Panc1 (cell line): Measurements from ENCODE around the gene ZNF521. TPM values are rescaled to one million over a fixed set of nuclear protein-coding genes. Genes with fewer than 3 reads are reported as not detected.

Experiments
- ATAC-seq: fragments of 200-7000 bp; cut with Tn5 transposase; 2 replicates; pipeline ENCODE4 v1.9.1; 2020; ENCODE audit warnings: mild to moderate bottlenecking, moderate library complexity
- BruUV-seq: library from RNA; stranded (reverse); fragments of 400-500 nt; replicated peaks from 2 replicates; lab custom pipeline; 2021; lab: Mats Ljungman, UMichigan
- CTCF ChIA-PET: fragments of 300-600 bp; sonication (Branson Sonifier 250); formaldehyde crosslinking; loops from one replicate; lab custom pipeline; 2022; ENCODE audit warnings: antibody characterized with exemption; lab: Charles Lee
- POLR2A ChIA-PET: fragments of 300-600 bp; sonication (Branson Sonifier 250); formaldehyde crosslinking; loops from one replicate; lab custom pipeline; 2022; ENCODE audit warnings: antibody characterized with exemption; lab: Charles Lee
- DNase-seq: peaks from one replicate; pipeline ENCODE4 v3.0.0-alpha.2; 2010; ENCODE audit warnings: low read depth, low spot score
- H3K27ac ChIP-seq: 2 replicates; pipeline ENCODE4 v1.5.1; 2011; ENCODE audit warnings: mild to moderate bottlenecking, low read length, inconsistent platforms
- H3K27me3 ChIP-seq: fragments of 200-500 bp; sonication (Bioruptor generic); 2 replicates; pipeline ENCODE4 v1.6.0; 2014; ENCODE audit warnings: low read length, inconsistent platforms; ENCODE audit not compliant: control insufficient read depth, insufficient read depth
- H3K36me3 ChIP-seq: fragments of 200-500 bp; sonication (Bioruptor generic); 2 replicates; pipeline ENCODE4 v1.5.1; 2014; ENCODE audit warnings: inconsistent platforms, mild to moderate bottlenecking, low read length, moderate library complexity; ENCODE audit not compliant: control insufficient read depth, insufficient read depth
- H3K4me1 ChIP-seq: 2 replicates; pipeline ENCODE4 v1.5.1; 2011; ENCODE audit warnings: inconsistent platforms, mild to moderate bottlenecking, low read length, moderate library complexity; ENCODE audit not compliant: control insufficient read depth, insufficient read depth
- H3K4me3 ChIP-seq, 2 experiments: 2 replicates each; pipeline ENCODE4 v1.5.1; 2011 to 2012; ENCODE audit warnings: low read depth in 2 of 2, low read length in 2 of 2, mild to moderate bottlenecking in 2 of 2, inconsistent platforms in 1 of 2, moderate library complexity in 1 of 2
- H3K9me3 ChIP-seq: fragments of 200-500 bp; sonication (Bioruptor generic); 2 replicates; pipeline ENCODE4 v1.5.1; 2014; ENCODE audit warnings: low read depth, mild to moderate bottlenecking, inconsistent platforms, low read length, moderate library complexity; ENCODE audit not compliant: control insufficient read depth, insufficient read depth
- CTCF ChIP-seq: fragments of 450-650 bp; IDR thresholded peaks from 2 replicates; pipeline ENCODE4 v1.5.1; 2017; ENCODE audit warnings: mild to moderate bottlenecking
- POLR2AphosphoS5 ChIP-seq: IDR thresholded peaks from 2 replicates; pipeline ENCODE4 v1.6.1; 2012; ENCODE audit warnings: mild to moderate bottlenecking, low read depth, low read length, moderate library complexity
- REST ChIP-seq, 2 experiments: IDR thresholded peaks; 2 replicates each; pipeline ENCODE4 v1.6.1; 2011 to 2012; ENCODE audit warnings: low read depth in 2 of 2, control low read depth in 1 of 2, low read length in 1 of 2, mild to moderate bottlenecking in 1 of 2, moderate library complexity in 1 of 2; ENCODE audit not compliant: insufficient read depth in 1 of 2
- SIN3A ChIP-seq: IDR thresholded peaks from 2 replicates; pipeline ENCODE4 v1.6.1; 2012; ENCODE audit warnings: low read depth, mild to moderate bottlenecking, low read length, moderate library complexity, borderline replicate concordance; ENCODE audit not compliant: insufficient read depth
- TCF7L2 ChIP-seq: IDR thresholded peaks from 2 replicates; pipeline ENCODE4 v1.6.1; 2011; ENCODE audit warnings: mild to moderate bottlenecking, low read depth, low read length, inconsistent platforms
- in situ Hi-C: cut with HindIII; loops from 2 replicates; pipeline ENCODE4 v1.10.0; 2016; ENCODE audit warnings: low sequenced_read_pairs, low pct_unique_long_range_greater_than_20kb
- intact Hi-C: fragments of 100-400 bp; cut with micrococcal nuclease; formaldehyde crosslinking; loops from one replicate; pipeline ENCODE4 v1.10.0; 2022; ENCODE audit not compliant: unreplicated experiment
- total RNA-seq: library from RNA; stranded (reverse); gene quantifications from one replicate; pipeline ENCODE4 v1.2.1, GENCODE V29; 2021; ENCODE audit not compliant: unreplicated experiment

ZNF521 gene
- total RNA-seq, 1 experiment from 2014 or later: 0.15 TPM

- in situ Hi-C loops (no loop called here), intact Hi-C loops (no loop called here)
- Histone ChIP-seq H3K27me3 (no peaks in the 10 kb centered on the region), H3K27ac (no peak overlapping the region), H3K4me3 (no peak overlapping the region), H3K9me3 (no peaks in the 10 kb centered on the region), H3K36me3 (no peaks in the 10 kb centered on the region), H3K4me1 (no peaks in the 10 kb centered on the region)
- POLR2A ChIA-PET: no interaction called here
- BruUV-seq: no TSS peak
- ATAC-seq (no peak), DNase-seq (no peak)
- CTCF ChIA-PET: no interaction called here
- TF ChIP-seq SIN3A: no peak
- TF ChIP-seq CTCF: no peak
- no peak for TF ChIP-seq POLR2AphosphoS5
- TF ChIP-seq TCF7L2: no peak
- no peak for TF ChIP-seq REST (IDR thresholded peaks at IDR 0.05; ENCODE audit: insufficient read depth in 1 of 2, low read depth in 2 of 2, low read length in 1 of 2)
Measured at GRCh38 chr18:25253779-25254178, 98.2 kb downstream of the ZNF521 start.

GRCh38 chr18:25253136-25253535 lies 98.8 kb downstream of the ZNF521 start:
- intact Hi-C loops (no loop called here), in situ Hi-C loops (no loop called here)
- DNase-seq (no peak), ATAC-seq (no peak)
- Histone ChIP-seq H3K9me3 (no peaks in the 10 kb centered on the region), H3K27me3 (no peaks in the 10 kb centered on the region), H3K4me3 (no peak overlapping the region), H3K4me1 (no peaks in the 10 kb centered on the region), H3K27ac (no peak overlapping the region), H3K36me3 (no peaks in the 10 kb centered on the region)
- BruUV-seq: no TSS peak
- ChIA-PET CTCF (no interaction called here), POLR2A (no interaction called here)
- TF ChIP-seq SIN3A (no peak), POLR2AphosphoS5 (no peak), CTCF (no peak), TCF7L2 (no peak), REST (IDR thresholded peaks at IDR 0.05; ENCODE audit: insufficient read depth in 1 of 2, low read depth in 2 of 2, low read length in 1 of 2) (no peak)
